ENCODE measurements around the gene FKRP. TPM values are rescaled to one million over a fixed set of nuclear protein-coding genes. Genes with fewer than 3 reads are reported as not detected.

FKRP gene
- total RNA-seq (10 to 100 TPM; 17.5 to 29.8 (median 21.2) TPM), polyA plus RNA-seq (1 to 10 TPM; 1.8 to 6.8 TPM), total RNA-seq (20.3 reads per million, percentile 51 among the genes with 10 or more reads in this experiment)

- Histone ChIP-seq H3K4me3 (ENCODE audit: low read length) (peak within 1 kb of the TSS; percentile 73), H3K9me3 (ENCODE audit: control insufficient read depth in 2 of 3, low read length in 3 of 3) (no peaks in the 10 kb centered on the region), H3K27me3 (ENCODE audit: control insufficient read depth in 2 of 2, insufficient read depth in 2 of 2, low read length in 2 of 2) (no peaks in the 10 kb centered on the region), H3K4me1 (ENCODE audit: control insufficient read depth in 2 of 2, insufficient read depth in 2 of 2, low read length in 2 of 2) (peaks cover 21 to 26% of the 10 kb centered on the region in 2 donors), H3K27ac (ENCODE audit: low read depth, low read length) (peak within 1 kb of the TSS; percentile 91), H3K36me3 (ENCODE audit: control insufficient read depth in 2 of 3, insufficient read depth in 3 of 3, low read length in 3 of 3) (peaks cover 0 to 23% (median 4%) of the 10 kb centered on the region in 3 experiments)
- intact Hi-C loops (cut with micrococcal nuclease): loop anchor here (1.0 to 5.0 kb wide), 8 partner anchors 27 to 145 kb away; partner anchors contain the start of genes CALM3 (in 1 of the 2) and SLC1A5 (in 1 of the 2)
- Mint-ChIP-seq H3K4me3 (peak within 1 kb of the TSS; percentile 84 to 97 (median 90)), H3K27ac (peak within 1 kb of the TSS; percentile 74 to 94 (median 87)), H3K9me3 (peaks cover 0 to under 1% (median 0%) of the 10 kb centered on the region in 11 donors), H3K4me1 (peaks cover 46 to 72% (median 58%) of the 10 kb centered on the region in 7 donors), H3K36me3 (peaks cover 0 to 4% (median 3%) of the 10 kb centered on the region in 5 donors), H3K27me3 (no peaks in the 10 kb centered on the region)
- peak in 6 of 9 donors; percentile 22 to 61 (median 33) for DNase-seq
- ATAC-seq: peak; percentile 65
- ChIA-PET POLR2A (interaction anchor here (0.6 to 1.4 kb wide), 6 partner anchors 19 to 145 kb away, joined by 3 to 4 read pairs (median 3); partner anchors contain the start of gene SLC1A5), CTCF (interaction anchor here (1.1 kb wide), 1 partner anchor 85 kb away, joined by 3 read pairs; the partner anchor contains the start of gene DACT3)
Observed at GRCh38 chr19:46745521-46746280, at the start of gene FKRP. FKRP (plus strand) TSS chr19:46746057; CDS start chr19:46755451, 9,394 bp downstream.

GRCh38 chr19:46696866-46697203 lies 49.0 kb upstream of the FKRP start:
- Histone ChIP-seq H3K36me3 (ENCODE audit: control insufficient read depth in 2 of 3, insufficient read depth in 3 of 3, low read length in 3 of 3) (peaks cover 51 to 100% (median 72%) of the 10 kb centered on the region in 3 experiments), H3K27ac (ENCODE audit: low read depth, low read length) (no peak overlapping the region), H3K27me3 (ENCODE audit: control insufficient read depth in 2 of 2, insufficient read depth in 2 of 2, low read length in 2 of 2) (no peaks in the 10 kb centered on the region), H3K4me1 (ENCODE audit: control insufficient read depth in 2 of 2, insufficient read depth in 2 of 2, low read length in 2 of 2) (no peaks in the 10 kb centered on the region), H3K9me3 (ENCODE audit: control insufficient read depth in 2 of 3, low read length in 3 of 3) (no peaks in the 10 kb centered on the region), H3K4me3 (ENCODE audit: low read length) (no peak overlapping the region)
- Mint-ChIP-seq H3K27ac (peak overlapping the region in 1 of 9 donors; percentile 56), H3K36me3 (peaks cover 6 to 55% (median 25%) of the 10 kb centered on the region in 5 donors), H3K27me3 (no peaks in the 10 kb centered on the region), H3K9me3 (peaks cover 0 to 2% (median 0%) of the 10 kb centered on the region in 11 donors), H3K4me1 (peaks cover 0 to 9% (median 0%) of the 10 kb centered on the region in 7 donors), H3K4me3 (no peak overlapping the region)
- ChIA-PET CTCF (interaction anchor here (0.7 to 0.9 kb wide), 2 partner anchors 32 to 159 kb away, joined by 3 read pairs; no protein-coding TSS in a partner anchor), POLR2A (interaction anchor here (0.7 kb wide), 1 partner anchor 17 kb away, joined by 5 read pairs; no protein-coding TSS in a partner anchor)
- ATAC-seq (no peak), DNase-seq (no peak)
- intact Hi-C loops (cut with micrococcal nuclease): no loop called here

GRCh38 chr19:46697204-46697960 lies 48.5 kb upstream of the FKRP start:
- ChIA-PET POLR2A (interaction anchor here (0.7 kb wide), 1 partner anchor 17 kb away, joined by 5 read pairs; no protein-coding TSS in a partner anchor), CTCF (no interaction called here)
- no peak overlapping the region for H3K4me3 Mint-ChIP-seq
- H3K9me3 Mint-ChIP-seq: peaks cover 0 to 2% (median 0%) of the 10 kb centered on the region in 11 donors
- intact Hi-C loops (cut with micrococcal nuclease): no loop called here
- H3K27ac Mint-ChIP-seq: peak overlapping the region in 1 of 9 donors; percentile 56
- H3K27me3 Mint-ChIP-seq: no peaks in the 10 kb centered on the region
- H3K27me3 ChIP-seq (ENCODE audit: control insufficient read depth in 2 of 2, insufficient read depth in 2 of 2, low read length in 2 of 2): no peaks in the 10 kb centered on the region
- ATAC-seq (peak; percentile 75), DNase-seq (no peak)
- peaks cover under 1 to 50% (median 19%) of the 10 kb centered on the region in 5 donors for H3K36me3 Mint-ChIP-seq
- H3K4me1 ChIP-seq (ENCODE audit: control insufficient read depth in 2 of 2, insufficient read depth in 2 of 2, low read length in 2 of 2): no peaks in the 10 kb centered on the region
- H3K27ac ChIP-seq (ENCODE audit: low read depth, low read length): no peak overlapping the region
- H3K36me3 ChIP-seq (ENCODE audit: control insufficient read depth in 2 of 3, insufficient read depth in 3 of 3, low read length in 3 of 3): peaks cover 51 to 100% (median 68%) of the 10 kb centered on the region in 3 experiments
- H3K9me3 ChIP-seq (ENCODE audit: control insufficient read depth in 2 of 3, low read length in 3 of 3): no peaks in the 10 kb centered on the region
- peaks cover 0 to 9% (median 0%) of the 10 kb centered on the region in 7 donors for H3K4me1 Mint-ChIP-seq
- H3K4me3 ChIP-seq (ENCODE audit: low read length): no peak overlapping the region

GRCh38 chr19:46698395-46699321 lies 47.2 kb upstream of the FKRP start:
- intact Hi-C loops (cut with micrococcal nuclease): no loop called here
- CTCF ChIA-PET: interaction anchor here (1.1 to 1.2 kb wide), 3 partner anchors 30 to 59 kb away, joined by 3 read pairs; no protein-coding TSS in a partner anchor
- Histone ChIP-seq H3K4me1 (ENCODE audit: control insufficient read depth in 2 of 2, insufficient read depth in 2 of 2, low read length in 2 of 2) (no peaks in the 10 kb centered on the region), H3K9me3 (ENCODE audit: control insufficient read depth in 2 of 3, low read length in 3 of 3) (no peaks in the 10 kb centered on the region), H3K27me3 (ENCODE audit: control insufficient read depth in 2 of 2, insufficient read depth in 2 of 2, low read length in 2 of 2) (no peaks in the 10 kb centered on the region), H3K36me3 (ENCODE audit: control insufficient read depth in 2 of 3, insufficient read depth in 3 of 3, low read length in 3 of 3) (peaks cover 49 to 99% (median 55%) of the 10 kb centered on the region in 3 experiments), H3K4me3 (ENCODE audit: low read length) (no peak overlapping the region), H3K27ac (ENCODE audit: low read depth, low read length) (no peak overlapping the region)
- H3K27ac Mint-ChIP-seq: peak overlapping the region in 3 of 9 donors; percentile 15 to 65 (median 53)
- no peaks in the 10 kb centered on the region for H3K27me3 Mint-ChIP-seq
- DNase-seq (no peak), ATAC-seq (no peak)
- peaks cover 0 to 43% (median 12%) of the 10 kb centered on the region in 5 donors for H3K36me3 Mint-ChIP-seq
- H3K9me3 Mint-ChIP-seq: no peaks in the 10 kb centered on the region
- H3K4me1 Mint-ChIP-seq: peaks cover 0 to 5% (median 0%) of the 10 kb centered on the region in 7 donors
- H3K4me3 Mint-ChIP-seq: no peak overlapping the region
- POLR2A ChIA-PET: no interaction called here

- intact Hi-C loops (cut with micrococcal nuclease): no loop called here
- Histone ChIP-seq H3K36me3 (ENCODE audit: control insufficient read depth in 2 of 3, insufficient read depth in 3 of 3, low read length in 3 of 3) (peaks cover 36 to 98% (median 45%) of the 10 kb centered on the region in 3 experiments), H3K4me3 (ENCODE audit: low read length) (no peak overlapping the region), H3K9me3 (ENCODE audit: control insufficient read depth in 2 of 3, low read length in 3 of 3) (no peaks in the 10 kb centered on the region), H3K27ac (ENCODE audit: low read depth, low read length) (no peak overlapping the region), H3K4me1 (ENCODE audit: control insufficient read depth in 2 of 2, insufficient read depth in 2 of 2, low read length in 2 of 2) (peaks cover 0 to 4% of the 10 kb centered on the region in 2 donors), H3K27me3 (ENCODE audit: control insufficient read depth in 2 of 2, insufficient read depth in 2 of 2, low read length in 2 of 2) (no peaks in the 10 kb centered on the region)
- H3K4me3 Mint-ChIP-seq: no peak overlapping the region
- H3K9me3 Mint-ChIP-seq: no peaks in the 10 kb centered on the region
- peak overlapping the region in 2 of 9 donors; percentile 45 to 56 for H3K27ac Mint-ChIP-seq
- peaks cover 7 to 16% (median 10%) of the 10 kb centered on the region in 7 donors for H3K4me1 Mint-ChIP-seq
- no peaks in the 10 kb centered on the region for H3K27me3 Mint-ChIP-seq
- DNase-seq: no peak
- peaks cover 0 to 44% (median 9%) of the 10 kb centered on the region in 5 donors for H3K36me3 Mint-ChIP-seq
- ATAC-seq: no peak
- ChIA-PET CTCF (no interaction called here), POLR2A (no interaction called here)
Observed at GRCh38 chr19:46700704-46701103, 45.2 kb upstream of the FKRP start.
